Glutamatergic neuron (in vitro differentiated cells): ENCODE data around the gene SLIT3. TPM values are rescaled to one million over a fixed set of nuclear protein-coding genes. Genes with fewer than 3 reads are reported as not detected.

Source experiments
- DNase-seq: peaks from one replicate; pipeline ENCODE4 v3.0.0; 2022
- H3K27ac Mint-ChIP-seq: one replicate; pipeline ENCODE4 v1.8.0; 2020; ENCODE audit warnings: mild to moderate bottlenecking, mixed read lengths, inconsistent platforms; ENCODE audit not compliant: unreplicated experiment
- H3K27me3 Mint-ChIP-seq: one replicate; pipeline ENCODE4 v1.8.0; 2020; ENCODE audit warnings: mild to moderate bottlenecking, moderate library complexity, mixed read lengths, inconsistent platforms; ENCODE audit not compliant: unreplicated experiment
- H3K36me3 Mint-ChIP-seq: one replicate; pipeline ENCODE4 v1.8.0; 2020; ENCODE audit warnings: mild to moderate bottlenecking, mixed read lengths, inconsistent platforms; ENCODE audit not compliant: unreplicated experiment
- H3K4me1 Mint-ChIP-seq: one replicate; pipeline ENCODE4 v1.8.0; 2020; ENCODE audit warnings: mild to moderate bottlenecking, low read depth, mixed read lengths, inconsistent platforms; ENCODE audit not compliant: unreplicated experiment
- H3K4me3 Mint-ChIP-seq: one replicate; pipeline ENCODE4 v1.8.0; 2020; ENCODE audit warnings: mild to moderate bottlenecking, mixed read lengths, inconsistent platforms; ENCODE audit not compliant: unreplicated experiment
- H3K9me3 Mint-ChIP-seq: one replicate; pipeline ENCODE4 v1.8.0; 2020; ENCODE audit warnings: mild to moderate bottlenecking, moderate library complexity, mixed read lengths, inconsistent platforms; ENCODE audit not compliant: unreplicated experiment
- total RNA-seq: library from RNA; stranded (reverse); fragmentation: NEBNext Ultra II Directional; extraction: Animal tissue kit (Norgen Biotek cat#: 25700); gene quantifications from one replicate; pipeline ENCODE4 v1.2.1, GENCODE V29; 2021; ENCODE audit not compliant: unreplicated experiment
- TF ChIP-seq, protein P1 (sequence below): fragments of 200-600 bp; sonication (generic); IDR thresholded peaks from one replicate; pipeline ENCODE4 v1.5.0; 2021; ENCODE audit not compliant: partially characterized antibody, unreplicated experiment

SLIT3 gene
- total RNA-seq, 1 donor from 2014 or later: 11.5 TPM

- H3K4me1 Mint-ChIP-seq: peaks cover 3% of the 10 kb centered on the region
- H3K4me3 Mint-ChIP-seq: no peak overlapping the region
- peaks cover 5% of the 10 kb centered on the region for H3K27me3 Mint-ChIP-seq
- H3K27ac Mint-ChIP-seq: no peak overlapping the region
- TF ChIP-seq, protein P1, sequence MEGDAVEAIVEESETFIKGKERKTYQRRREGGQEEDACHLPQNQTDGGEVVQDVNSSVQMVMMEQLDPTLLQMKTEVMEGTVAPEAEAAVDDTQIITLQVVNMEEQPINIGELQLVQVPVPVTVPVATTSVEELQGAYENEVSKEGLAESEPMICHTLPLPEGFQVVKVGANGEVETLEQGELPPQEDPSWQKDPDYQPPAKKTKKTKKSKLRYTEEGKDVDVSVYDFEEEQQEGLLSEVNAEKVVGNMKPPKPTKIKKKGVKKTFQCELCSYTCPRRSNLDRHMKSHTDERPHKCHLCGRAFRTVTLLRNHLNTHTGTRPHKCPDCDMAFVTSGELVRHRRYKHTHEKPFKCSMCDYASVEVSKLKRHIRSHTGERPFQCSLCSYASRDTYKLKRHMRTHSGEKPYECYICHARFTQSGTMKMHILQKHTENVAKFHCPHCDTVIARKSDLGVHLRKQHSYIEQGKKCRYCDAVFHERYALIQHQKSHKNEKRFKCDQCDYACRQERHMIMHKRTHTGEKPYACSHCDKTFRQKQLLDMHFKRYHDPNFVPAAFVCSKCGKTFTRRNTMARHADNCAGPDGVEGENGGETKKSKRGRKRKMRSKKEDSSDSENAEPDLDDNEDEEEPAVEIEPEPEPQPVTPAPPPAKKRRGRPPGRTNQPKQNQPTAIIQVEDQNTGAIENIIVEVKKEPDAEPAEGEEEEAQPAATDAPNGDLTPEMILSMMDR: no peak
- no peaks in the 10 kb centered on the region for H3K36me3 Mint-ChIP-seq
- DNase-seq: no peak
- H3K9me3 Mint-ChIP-seq: peaks cover 1% of the 10 kb centered on the region
These were observed 200.9 kb downstream of the SLIT3 start for GRCh38 chr5:169099801-169100734.

DNA sequence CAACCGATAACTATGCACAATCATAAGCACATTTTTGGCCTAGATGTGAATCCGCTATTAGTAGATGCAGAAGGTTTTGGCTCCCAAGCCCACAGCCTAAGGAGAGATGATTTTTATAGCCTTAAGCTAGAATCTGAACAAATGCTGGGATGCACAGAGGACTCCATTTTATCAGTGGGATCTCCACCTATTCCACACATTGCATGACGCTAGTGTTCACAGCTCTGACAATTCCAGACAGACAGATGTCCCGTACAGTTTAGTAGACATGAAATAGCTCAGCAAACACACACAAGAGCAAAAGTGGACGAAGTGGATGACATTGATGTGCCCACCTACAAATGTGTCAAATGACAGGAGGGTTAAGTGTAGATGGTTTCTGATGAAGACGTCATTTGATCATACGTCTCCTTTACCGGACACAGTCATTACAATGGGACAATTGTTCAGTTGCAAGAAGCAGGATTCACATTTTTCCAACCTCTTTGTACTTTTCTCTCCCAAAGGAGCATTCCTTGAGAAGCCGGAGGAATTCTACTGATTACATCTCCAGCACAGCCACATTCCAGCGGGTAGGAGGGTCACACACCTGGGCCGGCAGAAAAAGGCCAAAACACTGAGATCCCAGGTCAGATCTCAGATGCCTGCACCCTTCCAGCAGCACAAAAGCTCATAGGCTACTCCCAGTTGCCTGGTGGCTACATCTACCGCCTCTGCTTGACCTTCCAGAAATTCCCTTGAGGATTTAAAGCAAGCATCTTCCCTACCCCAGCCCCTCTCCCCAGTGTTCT is 202.4 kb downstream of the SLIT3 start:
- H3K9me3 Mint-ChIP-seq: no peaks in the 10 kb centered on the region
- H3K36me3 Mint-ChIP-seq: no peaks in the 10 kb centered on the region
- H3K4me3 Mint-ChIP-seq: no peak overlapping the region
- TF ChIP-seq, protein P1: no peak
- H3K27ac Mint-ChIP-seq: no peak overlapping the region
- peaks cover 3% of the 10 kb centered on the region for H3K4me1 Mint-ChIP-seq
- no peak for DNase-seq
- H3K27me3 Mint-ChIP-seq: peaks cover 5% of the 10 kb centered on the region

DNA sequence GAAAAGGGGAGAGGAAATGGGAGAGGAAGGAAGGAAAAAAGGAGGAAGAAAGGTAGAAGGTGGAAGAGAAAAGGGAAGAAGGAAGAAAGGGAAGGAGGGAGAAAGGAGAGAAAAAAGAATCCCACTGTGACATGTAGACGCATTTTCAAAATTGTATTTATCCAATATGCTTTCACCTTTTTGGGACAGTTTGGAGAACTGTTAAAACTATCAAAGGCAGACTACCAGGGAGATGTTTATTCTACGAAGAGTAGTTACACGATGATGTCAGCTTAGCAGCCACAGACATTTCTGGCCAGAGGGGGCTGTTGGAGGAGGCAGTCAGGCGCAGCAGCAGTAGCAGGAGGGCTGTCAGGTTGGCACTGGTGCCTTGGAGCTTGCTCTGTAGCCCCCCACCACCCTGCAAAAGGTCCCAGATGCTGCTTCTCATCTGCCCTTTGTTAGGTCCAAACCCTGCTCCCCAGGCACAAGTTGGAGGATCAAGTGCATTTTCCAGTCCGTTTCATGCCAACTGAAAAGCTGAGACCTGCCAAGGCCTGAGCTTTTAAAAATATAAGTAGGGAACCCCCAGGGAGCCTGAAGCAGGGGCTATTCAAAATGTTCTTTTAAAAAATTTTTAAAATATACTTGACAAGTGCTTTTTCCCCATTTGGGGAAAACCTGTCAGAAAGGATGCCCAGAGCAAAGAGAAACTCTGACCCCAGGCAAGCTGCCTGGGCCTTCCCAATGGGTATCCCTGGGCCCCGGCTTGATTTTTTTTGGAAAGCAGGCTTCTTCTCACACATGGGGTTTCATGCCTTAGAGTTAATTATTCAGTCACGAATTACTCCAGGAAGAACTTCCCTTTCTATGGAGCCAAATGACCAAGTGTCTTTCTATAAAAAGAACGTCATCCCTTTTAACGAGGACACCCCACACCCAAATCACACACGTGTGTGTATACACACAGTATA is 203.3 kb downstream of the SLIT3 start:
- no peaks in the 10 kb centered on the region for H3K36me3 Mint-ChIP-seq
- no peak overlapping the region for H3K27ac Mint-ChIP-seq
- TF ChIP-seq, protein P1: no peak
- H3K4me3 Mint-ChIP-seq: no peak overlapping the region
- no peaks in the 10 kb centered on the region for H3K9me3 Mint-ChIP-seq
- peaks cover 5% of the 10 kb centered on the region for H3K27me3 Mint-ChIP-seq
- no peak for DNase-seq
- H3K4me1 Mint-ChIP-seq: peaks cover 3% of the 10 kb centered on the region

DNA sequence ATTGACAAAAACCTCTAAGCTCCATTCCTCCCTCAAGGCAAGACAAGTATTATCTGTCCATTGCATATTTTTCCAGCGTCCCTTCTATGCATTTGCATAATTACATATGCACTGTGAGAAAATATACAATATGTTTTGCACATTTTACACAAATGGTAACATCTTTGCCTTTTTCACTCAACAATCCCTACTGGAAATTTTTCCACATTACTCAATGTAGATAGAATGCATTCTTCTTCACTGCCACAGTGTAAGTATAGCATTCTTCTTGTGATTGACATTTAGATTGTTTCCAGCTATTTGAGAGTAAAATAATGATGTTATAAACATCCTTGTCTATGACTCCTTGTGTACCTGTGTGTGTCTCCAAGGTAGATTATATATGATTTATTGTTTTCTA is 205.0 kb downstream of the SLIT3 start:
- TF ChIP-seq, protein P1: no peak
- H3K27ac Mint-ChIP-seq: no peak overlapping the region
- H3K9me3 Mint-ChIP-seq: no peaks in the 10 kb centered on the region
- no peak overlapping the region for H3K4me3 Mint-ChIP-seq
- H3K4me1 Mint-ChIP-seq: peaks cover 3% of the 10 kb centered on the region
- no peak for DNase-seq
- H3K27me3 Mint-ChIP-seq: peaks cover 5% of the 10 kb centered on the region
- H3K36me3 Mint-ChIP-seq: no peaks in the 10 kb centered on the region
